Measurements from ENCODE around the gene STAT3. TPM values are rescaled to one million over a fixed set of nuclear protein-coding genes. Genes with fewer than 3 reads are reported as not detected.
"Not testable (repeated sequence)": the region's sequence is repeated elsewhere in the genome, so short reads cannot be mapped to it uniquely, and the experiment has no call there.

The STAT3 gene
- total RNA-seq, 1 donor from 2014 or later, result 116 TPM

DNA sequence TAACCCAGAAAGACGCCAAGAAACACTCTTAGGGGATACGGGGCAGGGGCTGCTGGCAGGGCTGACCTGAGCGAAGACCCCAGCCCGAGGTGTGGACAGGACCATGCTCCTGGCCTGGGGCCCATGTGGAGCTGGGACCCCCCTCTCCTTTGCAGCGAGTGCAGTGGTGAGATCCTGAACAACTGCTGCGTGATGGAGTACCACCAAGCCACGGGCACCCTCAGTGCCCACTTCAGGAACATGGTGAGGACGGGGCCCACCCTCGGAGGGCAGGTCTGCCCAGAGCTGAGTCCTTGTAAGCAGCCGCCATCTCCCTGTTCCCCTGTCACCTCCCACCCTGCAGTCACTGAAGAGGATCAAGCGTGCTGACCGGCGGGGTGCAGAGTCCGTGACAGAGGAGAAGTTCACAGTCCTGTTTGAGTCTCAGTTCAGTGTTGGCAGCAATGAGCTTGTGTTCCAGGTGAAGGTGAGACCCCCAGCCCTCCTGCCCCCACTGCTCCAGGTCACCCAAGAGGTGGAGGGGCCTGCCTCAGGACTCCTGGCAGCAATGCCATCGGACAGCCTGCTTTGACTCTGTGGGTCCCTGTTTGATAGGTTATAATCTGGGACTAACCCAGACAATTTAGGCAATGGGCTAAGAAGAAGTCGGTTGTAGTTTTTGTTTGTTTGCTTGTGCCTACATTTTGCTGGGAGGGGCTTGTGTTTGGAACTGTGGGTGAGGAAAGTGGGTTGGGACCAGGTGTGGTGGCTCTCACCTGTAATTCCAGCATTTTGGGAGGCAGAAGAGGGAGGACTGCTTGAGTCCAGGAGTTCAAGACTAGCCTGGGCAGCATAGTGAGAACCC, 83.8 kb downstream of the STAT3 start:
- Histone ChIP-seq H3K4me3 (no peak overlapping the region), H3K27ac (replicated peaks) (no peak overlapping the region), H3K9me3 (replicated peaks) (no peaks in the 10 kb centered on the region), H3K27me3 (ENCODE audit: low read depth) (no peaks in the 10 kb centered on the region), H3K4me1 (no peaks in the 10 kb centered on the region), H3K36me3 (peaks cover 73% of the 10 kb centered on the region)
- DNase-seq, result no peak
- intact Hi-C loops (cut with micrococcal nuclease), result no loop called here
- TF ChIP-seq, protein P1, sequence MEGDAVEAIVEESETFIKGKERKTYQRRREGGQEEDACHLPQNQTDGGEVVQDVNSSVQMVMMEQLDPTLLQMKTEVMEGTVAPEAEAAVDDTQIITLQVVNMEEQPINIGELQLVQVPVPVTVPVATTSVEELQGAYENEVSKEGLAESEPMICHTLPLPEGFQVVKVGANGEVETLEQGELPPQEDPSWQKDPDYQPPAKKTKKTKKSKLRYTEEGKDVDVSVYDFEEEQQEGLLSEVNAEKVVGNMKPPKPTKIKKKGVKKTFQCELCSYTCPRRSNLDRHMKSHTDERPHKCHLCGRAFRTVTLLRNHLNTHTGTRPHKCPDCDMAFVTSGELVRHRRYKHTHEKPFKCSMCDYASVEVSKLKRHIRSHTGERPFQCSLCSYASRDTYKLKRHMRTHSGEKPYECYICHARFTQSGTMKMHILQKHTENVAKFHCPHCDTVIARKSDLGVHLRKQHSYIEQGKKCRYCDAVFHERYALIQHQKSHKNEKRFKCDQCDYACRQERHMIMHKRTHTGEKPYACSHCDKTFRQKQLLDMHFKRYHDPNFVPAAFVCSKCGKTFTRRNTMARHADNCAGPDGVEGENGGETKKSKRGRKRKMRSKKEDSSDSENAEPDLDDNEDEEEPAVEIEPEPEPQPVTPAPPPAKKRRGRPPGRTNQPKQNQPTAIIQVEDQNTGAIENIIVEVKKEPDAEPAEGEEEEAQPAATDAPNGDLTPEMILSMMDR (IDR thresholded peaks at IDR 0.05; ENCODE audit: borderline replicate concordance), result no peak

- H3K36me3 ChIP-seq, result peaks cover 68% of the 10 kb centered on the region
- DNase-seq, result no peak
- intact Hi-C loops (cut with micrococcal nuclease), result no loop called here
Observed at GRCh38 chr17:42303694-42304093, 84.5 kb downstream of the STAT3 start.

DNA sequence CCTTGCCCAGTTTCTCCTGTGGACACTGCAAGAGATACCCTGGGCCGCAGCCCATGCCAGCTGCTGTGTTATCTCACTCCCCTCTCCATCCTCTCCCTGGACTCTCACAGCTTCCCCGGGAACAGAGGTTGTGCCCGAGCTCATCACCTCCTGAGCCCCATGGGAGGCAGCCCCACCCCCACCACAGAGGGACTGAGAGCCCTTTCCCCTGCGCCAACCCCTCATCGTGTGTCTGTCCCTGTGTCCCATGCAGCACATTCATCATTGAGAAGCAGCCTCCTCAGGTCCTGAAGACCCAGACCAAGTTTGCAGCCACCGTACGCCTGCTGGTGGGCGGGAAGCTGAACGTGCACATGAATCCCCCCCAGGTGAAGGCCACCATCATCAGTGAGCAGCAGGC, 87.2 kb downstream of the STAT3 start:
- Histone ChIP-seq H3K27ac (replicated peaks) (no peak overlapping the region), H3K4me3 (no peak overlapping the region), H3K27me3 (ENCODE audit: low read depth) (no peaks in the 10 kb centered on the region), H3K9me3 (replicated peaks) (no peaks in the 10 kb centered on the region), H3K36me3 (peaks cover 58% of the 10 kb centered on the region), H3K4me1 (no peaks in the 10 kb centered on the region)
- intact Hi-C loops (cut with micrococcal nuclease), result no loop called here
- no peak for DNase-seq
- TF ChIP-seq, protein P1 (IDR thresholded peaks at IDR 0.05; ENCODE audit: borderline replicate concordance), result no peak

More at GRCh38 chr17:42303694-42304093, 84.5 kb downstream of the STAT3 start:
- Histone ChIP-seq H3K27ac (replicated peaks) (no peak overlapping the region), H3K4me1 (no peaks in the 10 kb centered on the region), H3K27me3 (ENCODE audit: low read depth) (no peaks in the 10 kb centered on the region), H3K4me3 (no peak overlapping the region), H3K9me3 (replicated peaks) (no peaks in the 10 kb centered on the region)
- TF ChIP-seq, protein P1 (IDR thresholded peaks at IDR 0.05; ENCODE audit: borderline replicate concordance), result no peak

DNA sequence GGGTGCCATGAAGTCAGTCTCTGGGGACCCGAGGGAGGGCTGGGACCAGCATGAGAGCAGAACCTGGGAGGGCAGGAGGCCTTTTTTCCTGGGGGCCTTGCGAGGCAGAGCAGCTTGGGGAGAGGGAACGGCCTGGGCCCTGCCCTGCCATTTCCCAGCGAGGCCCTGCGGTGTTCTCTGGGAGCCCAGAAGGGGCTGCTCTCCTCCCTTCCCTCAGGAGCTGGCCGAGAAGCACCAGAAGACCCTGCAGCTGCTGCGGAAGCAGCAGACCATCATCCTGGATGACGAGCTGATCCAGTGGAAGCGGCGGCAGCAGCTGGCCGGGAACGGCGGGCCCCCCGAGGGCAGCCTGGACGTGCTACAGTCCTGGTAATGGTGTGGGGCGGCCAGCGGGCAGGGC, 88.3 kb downstream of the STAT3 start:
- intact Hi-C loops (cut with micrococcal nuclease); DNase-seq; H3K4me1 ChIP-seq; H3K9me3 ChIP-seq (replicated peaks); H3K27me3 ChIP-seq (ENCODE audit: low read depth); H3K4me3 ChIP-seq; H3K27ac ChIP-seq (replicated peaks): not testable (repeated sequence)
- peaks cover 63% of the 10 kb centered on the region for H3K36me3 ChIP-seq

DNA sequence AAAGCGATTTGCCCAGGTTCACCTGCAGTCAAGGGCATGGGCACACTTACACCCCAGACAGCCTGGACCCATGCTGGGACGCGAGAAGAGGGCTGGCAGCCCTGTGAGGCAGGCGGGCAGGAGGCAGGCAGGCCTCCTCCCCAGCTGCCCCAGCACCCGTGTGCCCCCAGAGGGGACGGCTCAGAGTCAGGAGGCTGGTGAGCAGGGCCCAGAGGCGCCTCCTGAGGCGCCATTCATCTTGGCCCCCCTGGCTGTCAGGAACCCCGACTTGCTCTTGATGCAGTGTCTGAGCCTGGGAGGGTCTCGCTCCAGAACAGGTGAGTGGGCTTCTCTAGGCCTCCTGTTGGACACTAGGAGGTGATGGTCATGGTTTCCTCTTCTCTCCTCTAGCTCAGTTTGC, 88.9 kb downstream of the STAT3 start:
- H3K9me3 ChIP-seq (replicated peaks); intact Hi-C loops (cut with micrococcal nuclease); H3K4me3 ChIP-seq; H3K27ac ChIP-seq (replicated peaks); DNase-seq; H3K4me1 ChIP-seq; H3K27me3 ChIP-seq (ENCODE audit: low read depth): not testable (repeated sequence)
- peaks cover 59% of the 10 kb centered on the region for H3K36me3 ChIP-seq

DNA sequence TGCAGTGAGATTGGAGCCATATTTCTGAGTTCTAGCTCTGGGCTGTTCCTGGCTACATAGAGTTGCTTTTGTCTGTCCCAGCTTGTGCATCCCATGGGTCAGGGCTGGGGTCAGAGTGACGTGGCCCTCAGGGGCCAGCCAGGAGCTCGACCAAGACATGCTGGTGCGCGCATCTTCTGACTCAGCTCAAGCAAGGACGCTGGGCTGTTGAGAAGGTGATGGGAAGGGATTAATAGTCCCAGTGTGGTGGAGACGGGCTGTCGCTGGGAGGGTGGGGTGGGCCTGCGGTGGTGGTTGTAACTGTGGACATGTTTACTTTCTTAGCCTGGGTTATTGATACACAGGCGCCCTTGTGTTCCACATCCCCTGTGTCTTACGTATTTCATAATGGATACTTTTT, 90.5 kb downstream of the STAT3 start:
- H3K9me3 ChIP-seq (replicated peaks); H3K27me3 ChIP-seq (ENCODE audit: low read depth); intact Hi-C loops (cut with micrococcal nuclease); H3K4me3 ChIP-seq; DNase-seq; H3K27ac ChIP-seq (replicated peaks); H3K4me1 ChIP-seq: not testable (repeated sequence)
- peaks cover 58% of the 10 kb centered on the region for H3K36me3 ChIP-seq

DNA sequence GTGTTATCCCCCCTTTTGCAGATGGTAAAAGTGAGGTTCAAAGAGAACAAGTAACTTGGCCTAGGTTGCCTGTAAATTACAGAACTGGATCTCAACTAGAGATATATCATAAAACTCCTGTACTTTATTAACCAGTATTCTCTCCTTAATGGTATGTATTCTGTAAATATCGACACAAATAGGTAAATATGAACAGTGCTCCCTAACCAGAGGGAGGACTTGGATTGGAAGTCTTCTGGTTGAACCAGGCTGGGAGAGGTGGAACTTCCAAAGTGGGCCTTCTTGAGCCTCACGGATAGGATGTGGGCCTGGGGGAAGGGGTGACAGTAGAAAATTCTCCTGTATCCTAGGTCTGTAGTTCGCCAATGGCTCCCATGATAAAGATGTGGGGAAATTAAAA, 92.2 kb downstream of the STAT3 start:
- Histone ChIP-seq H3K4me3 (no peak overlapping the region), H3K27me3 (ENCODE audit: low read depth) (no peaks in the 10 kb centered on the region), H3K9me3 (replicated peaks) (no peaks in the 10 kb centered on the region), H3K36me3 (peaks cover 40% of the 10 kb centered on the region), H3K27ac (replicated peaks) (no peak overlapping the region), H3K4me1 (peaks cover 9% of the 10 kb centered on the region)
- TF ChIP-seq, protein P1 (IDR thresholded peaks at IDR 0.05; ENCODE audit: borderline replicate concordance), result no peak
- intact Hi-C loops (cut with micrococcal nuclease), result no loop called here
- no peak for DNase-seq
